Activated CD4-positive, alpha-beta T cell treated with anti-CD3 and anti-CD28 coated beads, Interleukin-2, amount 50 U/mL, for 24 hours (primary cell): Measurements from ENCODE around the gene BRCA2.
A peak's percentile ranks its signal among the peaks of the same experiment; 100 is the strongest.

Experiments used
- DNase-seq, 2 donors: peaks; one replicate each; pipeline ENCODE4 v3.0.0-alpha.2; 2020; ENCODE audit warnings: low read depth in 1 of 2, low spot score in 1 of 2

Gene BRCA2

DNA sequence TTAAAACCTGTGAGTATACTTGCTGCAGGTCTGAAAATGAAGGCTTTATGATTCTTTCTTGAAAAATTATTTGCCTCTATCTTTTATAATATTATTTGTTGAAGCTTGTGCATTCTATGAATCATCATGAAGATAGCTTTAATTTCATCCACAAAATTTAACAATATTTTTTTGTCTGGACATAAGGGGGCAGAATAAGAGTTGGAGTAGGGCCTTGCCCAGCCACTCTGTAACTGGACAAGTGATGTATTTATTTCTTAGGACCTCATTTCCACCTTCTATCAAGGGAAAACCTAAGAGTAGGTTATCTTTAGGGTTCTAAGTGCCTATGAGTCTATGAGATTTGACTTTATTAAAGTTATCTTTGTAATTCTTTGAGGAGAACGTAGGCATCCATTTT lies 62.7 kb downstream of the BRCA2 start:
- no peak for DNase-seq

DNA sequence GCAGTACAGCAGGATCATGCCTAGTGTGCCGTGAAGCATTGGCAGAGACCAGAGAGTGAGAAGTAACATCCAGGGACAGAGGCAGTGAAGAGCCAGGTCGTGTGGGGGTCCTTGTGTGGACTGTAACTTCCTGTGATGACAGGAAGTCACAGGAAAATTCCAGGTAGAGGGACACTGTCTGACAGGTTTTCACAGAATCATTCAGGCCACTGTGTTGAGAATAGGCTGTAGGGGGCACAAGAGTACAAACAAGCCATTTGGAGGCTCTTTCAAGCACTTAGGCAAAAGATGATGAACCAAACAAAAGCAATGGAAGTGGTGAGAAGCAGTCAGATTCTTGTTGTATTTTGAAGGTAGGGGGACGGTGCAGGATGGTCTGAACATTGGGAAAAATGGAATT lies 66.2 kb downstream of the BRCA2 start:
- DNase-seq: no peak

DNA sequence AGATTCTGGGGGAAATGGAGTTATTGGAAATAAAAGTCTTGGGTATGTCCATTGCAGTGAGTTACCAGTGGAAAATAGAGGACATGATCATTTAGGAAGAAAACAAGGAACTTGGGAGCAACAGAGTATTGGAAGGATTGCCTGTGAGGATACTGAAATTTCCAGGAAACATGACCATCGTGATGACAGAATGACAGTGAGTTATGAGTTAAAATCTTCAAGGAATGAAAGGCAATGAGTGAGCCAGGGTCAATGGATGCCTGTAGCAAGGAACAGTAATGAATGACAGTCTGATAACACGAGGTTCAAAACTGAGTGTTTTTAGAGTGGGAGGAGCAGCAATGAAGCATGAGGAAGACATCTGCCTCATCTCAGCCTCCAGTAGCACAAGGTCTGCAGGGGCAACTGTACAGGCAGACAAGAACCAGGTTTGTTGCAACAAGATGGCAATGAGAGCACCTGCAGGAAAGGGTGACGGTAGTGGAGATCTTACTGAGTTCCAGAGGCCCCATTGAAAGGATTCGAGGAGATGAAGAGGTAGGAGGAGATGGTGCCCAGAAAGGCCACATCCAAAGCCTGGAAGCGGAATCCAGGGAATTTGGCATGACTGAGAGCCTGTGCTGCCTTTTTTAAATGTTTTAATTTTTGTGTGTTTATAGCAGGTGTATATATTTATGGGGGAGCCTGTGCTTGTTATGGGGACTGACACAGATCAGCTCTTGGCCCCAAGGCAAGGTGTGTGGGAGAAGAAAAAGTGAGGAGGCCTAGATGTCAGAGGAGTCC lies 68.7 kb downstream of the BRCA2 start:
- DNase-seq: no peak

DNA sequence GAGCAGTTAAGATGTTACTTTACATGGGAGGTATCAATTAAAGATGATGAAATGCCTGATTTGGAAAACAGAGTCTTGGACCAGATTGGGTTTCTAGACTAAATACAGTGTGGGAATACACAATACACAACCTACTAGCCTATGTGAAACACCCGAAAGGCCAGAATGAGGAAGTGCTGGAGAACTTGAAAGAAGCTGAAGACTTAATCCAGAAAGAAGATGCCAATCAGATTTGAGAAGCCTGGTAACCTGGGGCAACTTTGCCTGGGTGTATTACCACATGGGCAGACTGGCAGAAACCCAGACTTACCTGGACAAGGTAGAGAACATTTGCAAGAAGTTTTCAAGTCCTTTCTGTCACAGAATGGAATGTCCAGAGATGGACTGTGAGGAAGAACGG lies 69.4 kb downstream of the BRCA2 start:
- DNase-seq: no peak

GRCh38 chr13:32385410-32385809 lies 70.1 kb downstream of the BRCA2 start:
- DNase-seq: no peak

DNA sequence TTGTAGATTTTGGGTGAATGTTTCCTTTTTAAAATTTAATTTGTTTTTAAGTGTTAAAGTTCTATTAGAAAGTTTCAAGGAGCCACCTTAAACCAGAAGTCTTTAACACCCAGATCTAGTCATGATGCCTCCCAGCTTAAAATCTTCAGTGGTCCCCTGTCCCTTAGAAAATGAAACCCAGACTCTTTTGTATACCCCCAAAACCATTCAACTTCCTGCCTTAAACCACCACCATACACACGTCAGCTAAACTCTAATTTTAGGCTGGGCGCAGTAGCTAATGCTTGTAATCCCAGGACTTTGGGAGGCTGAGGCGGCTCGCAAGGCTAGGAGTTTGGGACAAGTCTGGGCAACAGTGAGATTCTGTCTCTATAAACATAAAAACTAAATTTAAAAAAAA lies 74.7 kb downstream of the BRCA2 start:
- DNase-seq: no peak

DNA sequence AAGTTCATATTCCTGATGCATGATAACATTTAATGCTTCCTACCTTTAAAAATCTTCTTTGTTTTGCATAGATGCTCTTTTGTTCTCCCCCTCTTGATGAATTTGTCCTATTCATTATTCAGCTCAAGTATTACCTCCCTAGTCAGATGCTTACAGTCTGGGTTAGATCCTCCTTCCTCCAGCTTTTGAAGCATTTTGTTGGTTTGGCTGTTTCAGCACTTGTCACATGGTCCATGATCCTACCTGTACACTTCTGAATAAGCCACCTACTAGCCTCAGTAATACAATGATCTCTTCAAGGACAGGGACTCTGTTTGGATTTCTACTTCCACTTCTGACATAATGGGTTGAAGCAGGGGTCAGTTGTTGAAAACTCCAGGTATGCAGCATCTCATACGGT lies 75.2 kb downstream of the BRCA2 start:
- no peak for DNase-seq

GRCh38 chr13:32391101-32391619 lies 75.9 kb downstream of the BRCA2 start:
- DNase-seq: no peak

DNA sequence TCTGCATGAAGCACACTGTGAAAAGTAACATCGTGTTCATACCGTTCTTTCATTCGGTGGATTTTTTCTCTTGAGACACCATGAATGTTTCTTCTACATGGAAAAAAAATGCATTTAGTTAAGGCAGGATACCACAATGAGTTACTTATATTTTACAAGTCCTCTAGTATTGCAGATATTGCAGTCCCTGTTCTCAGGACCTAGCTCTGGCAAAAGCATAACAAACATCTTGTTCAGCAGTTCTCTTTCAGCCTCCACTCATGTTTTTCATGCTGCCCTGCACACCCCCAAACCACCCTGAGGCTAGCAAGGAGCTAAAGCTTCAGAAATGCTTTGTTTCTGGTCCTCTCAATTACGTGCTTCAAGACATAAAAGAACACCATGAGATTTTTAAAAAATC lies 87.8 kb downstream of the BRCA2 start:
- no peak for DNase-seq

- no peak for DNase-seq
These were observed 92.5 kb downstream of the BRCA2 start for GRCh38 chr13:32407854-32408253.

GRCh38 chr13:32408296-32409000 lies 93.1 kb downstream of the BRCA2 start:
- no peak for DNase-seq

- DNase-seq: no peak
These were observed 93.6 kb downstream of the BRCA2 start for GRCh38 chr13:32409001-32409313.

DNA sequence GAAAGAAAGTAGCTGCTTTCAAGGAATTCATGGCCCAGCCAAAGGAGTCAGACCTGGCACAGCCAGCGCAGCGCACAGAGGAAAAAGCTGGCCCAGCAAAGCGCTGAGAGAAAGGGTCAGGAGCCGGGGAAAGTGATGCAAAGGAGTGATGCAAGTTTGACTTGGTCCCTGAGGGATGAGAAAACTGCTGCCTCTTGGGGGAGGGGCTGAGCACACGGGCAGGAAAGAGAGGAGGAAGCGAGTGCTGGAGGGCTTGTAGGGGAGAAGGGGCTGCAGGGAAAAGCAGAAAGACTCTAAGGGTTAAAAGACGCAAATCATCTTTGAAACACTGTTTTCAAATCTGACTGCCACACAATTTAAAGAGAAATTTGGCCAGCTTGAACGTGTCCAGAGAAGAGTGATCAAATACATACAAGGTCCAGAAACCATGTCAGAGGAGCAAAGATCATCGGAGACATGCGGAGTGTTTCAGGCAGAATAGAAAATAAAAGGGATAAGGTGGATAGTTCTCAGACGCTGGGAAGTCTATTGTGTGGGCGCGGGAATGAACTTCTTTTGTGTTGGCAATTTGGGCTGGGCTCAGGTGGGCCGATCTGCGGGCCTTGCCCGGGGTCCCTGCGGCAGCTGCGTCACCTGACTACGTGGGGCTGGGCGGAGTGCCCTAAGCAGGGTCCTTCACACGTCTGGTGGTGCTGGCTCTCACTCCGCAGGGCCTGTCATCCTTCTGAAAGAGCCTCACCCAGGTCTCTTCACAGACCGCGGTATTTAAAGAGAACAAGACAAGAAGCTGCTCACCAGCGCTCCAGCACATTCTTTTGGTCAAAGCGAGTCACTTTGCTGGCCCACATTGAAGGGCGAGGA lies 94.5 kb downstream of the BRCA2 start:
- no peak for DNase-seq

DNA sequence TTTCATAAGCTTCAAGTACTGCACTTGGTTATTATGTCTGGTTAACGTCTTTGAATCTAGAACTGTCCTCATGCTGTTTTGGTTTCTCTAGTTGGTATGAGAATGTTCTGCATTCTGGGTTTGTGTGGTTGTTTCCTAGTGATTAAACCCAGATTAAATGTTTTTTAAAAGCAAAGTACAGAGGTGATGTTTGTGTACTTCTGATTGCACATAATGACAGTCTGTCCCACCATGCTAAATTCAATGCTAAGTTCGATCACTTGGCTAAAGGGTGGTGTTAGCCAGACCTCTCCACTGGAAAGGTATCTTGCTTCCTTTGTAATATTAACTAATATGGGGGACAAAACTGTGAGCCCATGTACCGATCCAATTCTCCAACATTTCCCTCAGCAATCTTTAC lies 98.0 kb downstream of the BRCA2 start:
- no peak for DNase-seq

- DNase-seq: no peak
These were observed 99.3 kb downstream of the BRCA2 start for GRCh38 chr13:32414580-32414979.

DNA sequence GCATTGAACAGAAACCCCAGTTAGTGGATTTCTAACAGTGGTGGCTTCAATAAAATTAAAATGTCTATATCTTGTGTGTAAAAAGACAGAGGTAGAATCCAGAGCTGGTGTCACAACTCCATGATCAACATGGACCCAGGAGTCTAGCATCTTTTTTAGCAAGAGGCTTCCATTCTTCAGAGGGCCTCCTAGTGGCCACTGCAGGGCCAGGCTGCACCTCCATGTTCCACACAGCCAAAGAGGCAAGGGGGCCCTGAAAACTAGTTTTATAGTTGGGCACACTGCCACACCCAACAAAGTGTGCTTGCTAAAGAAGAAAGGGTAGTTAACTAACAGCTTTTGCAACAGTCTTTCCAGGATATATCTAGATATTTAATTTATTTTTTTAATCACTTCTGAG lies 99.7 kb downstream of the BRCA2 start:
- no peak for DNase-seq

GRCh38 chr13:32417995-32418394 lies 102.7 kb downstream of the BRCA2 start:
- no peak for DNase-seq

- no peak for DNase-seq
These were observed 104.6 kb downstream of the BRCA2 start for GRCh38 chr13:32419862-32420261.

GRCh38 chr13:32423592-32423991 lies 108.3 kb downstream of the BRCA2 start:
- DNase-seq: no peak

GRCh38 chr13:32425158-32425557 lies 109.8 kb downstream of the BRCA2 start:
- DNase-seq: no peak

GRCh38 chr13:32426191-32426989 lies 111.1 kb downstream of the BRCA2 start:
- peak; percentile 21 to 46 for DNase-seq
